Neuron (in vitro differentiated cells): ENCODE results near the gene TMEM131.

Experiments used
- H2AFZ ChIP-seq: one replicate; pipeline ENCODE4 v1.6.1; 2013; ENCODE audit warnings: low read depth, mild to moderate bottlenecking, inconsistent platforms, low read length, moderate library complexity
- H3K27me3 ChIP-seq: one replicate; pipeline ENCODE4 v1.6.1; 2013; ENCODE audit warnings: low read length; ENCODE audit not compliant: insufficient read depth
- H3K36me3 ChIP-seq: one replicate; pipeline ENCODE4 v1.6.1; 2013; ENCODE audit warnings: low read length; ENCODE audit not compliant: insufficient read depth
- H3K4me1 ChIP-seq: one replicate; pipeline ENCODE4 v1.6.1; 2013; ENCODE audit warnings: low read length; ENCODE audit not compliant: insufficient read depth
- H3K4me3 ChIP-seq: 2 replicates; pipeline ENCODE4 v1.5.1; 2013; ENCODE audit warnings: mild to moderate bottlenecking, low read length, moderate library complexity
- H3K9me3 ChIP-seq: one replicate; pipeline ENCODE4 v1.6.1; 2013; ENCODE audit warnings: low read length

Gene TMEM131

DNA sequence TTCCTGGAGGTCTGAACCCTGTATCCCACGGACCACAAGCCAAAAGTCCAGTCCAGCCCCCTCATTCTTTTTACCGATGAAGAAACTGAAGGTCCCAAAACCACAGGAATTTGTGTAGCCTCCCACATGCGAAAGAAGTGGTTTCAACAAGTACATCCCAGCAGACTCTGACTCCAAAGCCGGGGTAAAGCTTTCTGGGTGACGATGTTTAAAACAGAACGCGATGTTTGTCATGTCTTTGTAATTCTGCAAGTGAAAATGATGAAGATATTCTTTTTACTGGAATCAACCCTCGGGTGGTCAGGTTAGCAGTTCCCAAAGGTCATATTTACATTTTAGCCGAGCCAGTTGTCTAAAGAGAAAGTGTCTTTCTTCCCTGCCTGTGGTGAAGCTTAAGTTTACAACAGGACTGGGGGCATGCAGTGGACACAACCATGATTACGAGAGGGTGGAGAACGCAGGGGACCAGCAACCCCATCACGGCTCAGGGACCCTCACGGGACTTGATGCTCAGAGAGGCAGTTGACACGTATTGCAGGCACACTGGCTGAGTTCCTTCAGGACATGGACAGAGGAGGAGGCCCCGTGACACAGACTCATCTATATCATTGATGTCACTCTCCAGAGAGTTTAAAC is 17.8 kb upstream of the TMEM131 start:
- H3K4me1 ChIP-seq, result no peaks in the 10 kb centered on the region
- H3K27me3 ChIP-seq, result no peaks in the 10 kb centered on the region
- no peaks in the 10 kb centered on the region for H3K9me3 ChIP-seq
- H3K36me3 ChIP-seq, result no peaks in the 10 kb centered on the region
- H3K4me3 ChIP-seq, result no peak overlapping the region
- H2AFZ ChIP-seq, result no peak overlapping the region

DNA sequence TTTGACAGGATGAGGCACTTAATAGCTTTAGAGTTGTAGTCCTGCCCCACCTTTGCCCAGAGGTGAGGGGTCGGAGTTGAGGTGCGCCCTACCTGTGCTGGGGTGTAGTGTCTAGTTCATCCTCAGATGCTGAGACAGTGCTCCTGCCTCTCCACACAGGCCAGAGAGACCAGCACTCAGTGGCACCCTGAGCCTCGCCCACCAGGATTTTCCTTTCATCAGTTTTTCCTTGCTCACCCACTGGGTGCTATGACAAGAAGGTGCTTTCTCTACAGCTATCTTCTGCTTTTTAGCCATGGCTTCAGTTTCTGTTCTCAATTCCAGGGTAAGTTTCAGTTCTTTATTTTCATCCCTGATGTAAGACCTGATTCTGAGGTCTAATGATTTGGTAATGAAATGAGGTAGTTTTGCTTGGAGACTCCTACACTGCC is 16.8 kb upstream of the TMEM131 start:
- H3K4me1 ChIP-seq, result no peaks in the 10 kb centered on the region
- H3K27me3 ChIP-seq, result no peaks in the 10 kb centered on the region
- H3K4me3 ChIP-seq, result no peak overlapping the region
- H3K36me3 ChIP-seq, result no peaks in the 10 kb centered on the region
- no peaks in the 10 kb centered on the region for H3K9me3 ChIP-seq
- H2AFZ ChIP-seq, result no peak overlapping the region

DNA sequence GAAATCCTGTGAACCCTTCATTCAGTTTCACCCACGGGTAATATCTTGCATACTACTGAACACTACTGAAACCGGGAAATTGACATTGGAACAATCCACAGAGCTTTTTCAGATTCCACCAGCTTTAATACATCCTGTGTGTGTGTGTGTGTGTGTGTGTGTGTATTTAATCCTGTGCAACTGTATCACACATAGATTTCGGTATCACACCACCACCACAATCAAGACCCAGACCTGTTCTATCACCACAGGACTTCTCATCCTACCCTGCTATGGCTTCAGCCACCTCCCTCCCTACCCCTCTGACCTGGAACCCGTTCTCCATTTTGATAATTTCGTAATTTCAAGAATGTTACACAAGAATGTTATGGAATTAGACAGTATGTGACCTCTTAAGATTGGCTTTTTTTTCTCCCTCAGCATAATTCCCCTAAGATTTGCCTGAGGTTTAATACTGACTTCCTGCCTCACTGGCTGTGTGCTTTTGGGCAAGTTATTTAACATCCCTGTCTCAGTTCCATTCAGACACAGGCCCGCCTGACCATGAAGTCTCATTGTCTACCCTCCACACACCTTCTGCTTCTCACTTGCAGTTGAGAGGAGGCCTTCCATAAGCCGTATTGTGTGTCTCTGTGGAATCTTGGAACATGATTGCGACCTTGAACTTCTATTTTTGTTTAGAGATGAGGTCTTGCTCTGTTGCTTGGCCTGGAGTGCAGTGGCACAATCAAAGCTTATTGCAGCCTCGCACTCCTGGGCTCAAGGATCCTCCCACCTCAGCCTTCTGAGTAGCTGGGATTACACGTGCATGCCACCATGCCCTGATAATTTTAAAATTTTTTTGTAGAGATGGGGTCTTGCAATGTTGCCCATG is 14.4 kb upstream of the TMEM131 start:
- Histone ChIP-seq H3K36me3 (no peaks in the 10 kb centered on the region), H3K4me3 (no peak overlapping the region), H3K27me3 (no peaks in the 10 kb centered on the region), H3K9me3 (no peaks in the 10 kb centered on the region), H2AFZ (no peak overlapping the region), H3K4me1 (no peaks in the 10 kb centered on the region)

- H2AFZ ChIP-seq, result no peak overlapping the region
- no peak overlapping the region for H3K4me3 ChIP-seq
- H3K9me3 ChIP-seq, result no peaks in the 10 kb centered on the region
- H3K4me1 ChIP-seq, result no peaks in the 10 kb centered on the region
- H3K36me3 ChIP-seq, result no peaks in the 10 kb centered on the region
- H3K27me3 ChIP-seq, result no peaks in the 10 kb centered on the region
Observed at GRCh38 chr2:98008415-98008814, 12.7 kb upstream of the TMEM131 start.

DNA sequence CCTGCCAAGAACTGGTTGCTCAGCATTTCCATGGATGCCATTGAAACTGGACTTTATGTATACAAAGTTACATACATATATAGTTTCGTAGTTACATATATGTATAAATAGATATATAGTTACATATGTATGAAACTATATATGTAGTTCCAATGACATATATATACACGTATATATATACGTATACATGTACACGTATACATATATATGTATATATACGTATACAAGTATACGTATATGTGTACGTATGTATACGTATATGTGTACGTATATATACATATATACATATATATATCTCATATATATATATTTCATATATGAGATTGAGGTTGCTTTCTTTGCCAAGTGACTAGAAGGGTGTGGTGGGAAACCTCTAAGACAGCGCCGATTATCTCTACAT is 10.6 kb upstream of the TMEM131 start:
- Histone ChIP-seq H3K4me3 (no peak overlapping the region), H3K4me1 (no peaks in the 10 kb centered on the region), H2AFZ (no peak overlapping the region), H3K9me3 (no peaks in the 10 kb centered on the region), H3K27me3 (no peaks in the 10 kb centered on the region), H3K36me3 (no peaks in the 10 kb centered on the region)

GRCh38 chr2:98004613-98005012 is 8.9 kb upstream of the TMEM131 start:
- Histone ChIP-seq H2AFZ (no peak overlapping the region), H3K4me3 (no peak overlapping the region), H3K36me3 (no peaks in the 10 kb centered on the region), H3K4me1 (no peaks in the 10 kb centered on the region), H3K27me3 (no peaks in the 10 kb centered on the region), H3K9me3 (no peaks in the 10 kb centered on the region)

DNA sequence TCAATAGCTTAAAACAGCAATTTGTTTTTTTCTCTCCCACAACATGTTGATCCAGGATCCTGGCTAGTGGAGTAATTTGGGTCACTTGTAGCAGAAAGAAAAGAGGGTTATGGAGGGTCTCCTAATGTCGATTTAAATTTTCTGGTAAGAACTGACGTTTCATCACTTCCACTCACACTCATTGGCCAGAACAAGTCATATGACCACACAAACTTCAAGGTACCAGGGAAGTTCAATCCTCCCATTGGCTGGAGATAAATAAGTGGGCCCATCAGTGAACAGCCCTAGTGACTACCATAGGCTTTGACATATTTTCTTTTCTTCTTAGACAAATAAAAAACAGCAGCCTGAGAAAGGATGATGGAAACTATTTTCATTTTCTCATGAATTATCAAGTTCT is 8.3 kb upstream of the TMEM131 start:
- Histone ChIP-seq H3K4me1 (peaks cover 2% of the 10 kb centered on the region), H3K4me3 (no peak overlapping the region)

DNA sequence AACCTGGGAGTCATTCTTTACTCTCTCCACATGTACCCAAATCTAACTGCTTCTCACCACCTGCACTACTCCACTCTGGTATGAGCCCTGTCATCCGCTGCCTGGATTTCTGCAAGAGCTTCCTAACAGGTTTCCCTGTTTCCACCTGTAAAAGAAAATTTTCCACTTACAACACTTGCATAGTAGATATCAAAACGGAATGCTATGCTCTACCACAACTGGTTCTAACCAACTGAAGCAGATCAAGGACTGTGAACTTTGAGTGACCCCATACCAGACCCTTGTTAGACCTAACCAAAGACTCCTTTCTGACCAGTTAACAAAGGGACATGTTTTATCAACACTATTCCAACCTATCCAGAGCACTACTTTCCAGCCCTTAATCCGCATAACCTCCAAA is 3.8 kb upstream of the TMEM131 start:
- peaks cover 5% of the 10 kb centered on the region for H3K4me1 ChIP-seq

More for the DNA sequence above, 8.3 kb upstream of the TMEM131 start:
- no peak overlapping the region for H2AFZ ChIP-seq
- H3K27me3 ChIP-seq, result no peaks in the 10 kb centered on the region
- no peaks in the 10 kb centered on the region for H3K36me3 ChIP-seq
- no peaks in the 10 kb centered on the region for H3K9me3 ChIP-seq

GRCh38 chr2:97998431-97999005 is 2.8 kb upstream of the TMEM131 start:
- Histone ChIP-seq H3K9me3 (no peaks in the 10 kb centered on the region), H3K36me3 (no peaks in the 10 kb centered on the region), H3K4me1 (peaks cover 12% of the 10 kb centered on the region), H3K4me3 (no peak overlapping the region), H3K27me3 (no peaks in the 10 kb centered on the region), H2AFZ (no peak overlapping the region)

More for the DNA sequence above, 3.8 kb upstream of the TMEM131 start:
- Histone ChIP-seq H2AFZ (no peak overlapping the region), H3K4me3 (no peak overlapping the region), H3K27me3 (no peaks in the 10 kb centered on the region), H3K9me3 (no peaks in the 10 kb centered on the region), H3K36me3 (no peaks in the 10 kb centered on the region)

- no peaks in the 10 kb centered on the region for H3K27me3 ChIP-seq
- H3K9me3 ChIP-seq, result no peaks in the 10 kb centered on the region
- H3K4me3 ChIP-seq, result no peak overlapping the region
- H3K36me3 ChIP-seq, result no peaks in the 10 kb centered on the region
- H2AFZ ChIP-seq, result no peak overlapping the region
- peaks cover 18% of the 10 kb centered on the region for H3K4me1 ChIP-seq
Observed at GRCh38 chr2:97997784-97998392, 2.1 kb upstream of the TMEM131 start.

GRCh38 chr2:97996679-97997078 is 931 bp upstream of the TMEM131 start:
- H3K4me3 ChIP-seq, result peak overlapping the region; percentile 81

GRCh38 chr2:97995026-97995733 is 568 bp downstream of the TMEM131 start:
- H3K4me1 ChIP-seq, result peaks cover 20% of the 10 kb centered on the region
- H3K36me3 ChIP-seq, result no peaks in the 10 kb centered on the region
- no peaks in the 10 kb centered on the region for H3K9me3 ChIP-seq
- H2AFZ ChIP-seq, result peak overlapping the region; percentile 82
- no peaks in the 10 kb centered on the region for H3K27me3 ChIP-seq
- H3K4me3 ChIP-seq, result peak overlapping the region; percentile 81

More at GRCh38 chr2:97996679-97997078, 931 bp upstream of the TMEM131 start:
- peak overlapping the region; percentile 82 for H2AFZ ChIP-seq
- H3K4me1 ChIP-seq, result peaks cover 20% of the 10 kb centered on the region
- no peaks in the 10 kb centered on the region for H3K9me3 ChIP-seq
- H3K27me3 ChIP-seq, result no peaks in the 10 kb centered on the region
- H3K36me3 ChIP-seq, result no peaks in the 10 kb centered on the region
